Measurements from ENCODE around the gene LSG1. TPM values are rescaled to one million over a fixed set of nuclear protein-coding genes. Genes with fewer than 3 reads are reported as not detected.
"Not testable (repeated sequence)": the region's sequence is repeated elsewhere in the genome, so short reads cannot be mapped to it uniquely, and the experiment has no call there.

The LSG1 gene
- total RNA-seq, 1 donor from 2014 or later, result 45.5 TPM

GRCh38 chr3:194632226-194632808, 39.7 kb downstream of the LSG1 start:
- no peak for TF ChIP-seq CTCF (conservative IDR thresholded peaks at IDR 0.05)
- H3K27me3 Mint-ChIP-seq (ENCODE audit: low read depth), result no peaks in the 10 kb centered on the region
- H3K27ac Mint-ChIP-seq (ENCODE audit: unreplicated experiment), result no peak overlapping the region
- DNase-seq (ENCODE audit: low read depth, low spot score), result no peak
- H3K4me3 Mint-ChIP-seq, result peak overlapping the region; percentile 92
- H3K4me1 Mint-ChIP-seq, result peaks cover 19% of the 10 kb centered on the region
- H3K9me3 Mint-ChIP-seq, result peaks cover 3% of the 10 kb centered on the region
- H3K36me3 Mint-ChIP-seq (ENCODE audit: low read depth), result peaks cover 26% of the 10 kb centered on the region

- DNase-seq (ENCODE audit: low read depth, low spot score), result no peak
- no peak overlapping the region for H3K27ac Mint-ChIP-seq (ENCODE audit: unreplicated experiment)
- peaks cover 19% of the 10 kb centered on the region for H3K4me1 Mint-ChIP-seq
- no peak for TF ChIP-seq CTCF (conservative IDR thresholded peaks at IDR 0.05)
- H3K36me3 Mint-ChIP-seq (ENCODE audit: low read depth), result peaks cover 26% of the 10 kb centered on the region
- H3K27me3 Mint-ChIP-seq (ENCODE audit: low read depth), result no peaks in the 10 kb centered on the region
- peak overlapping the region; percentile 92 for H3K4me3 Mint-ChIP-seq
- H3K9me3 Mint-ChIP-seq, result peaks cover 3% of the 10 kb centered on the region
These were observed 40.3 kb downstream of the LSG1 start for GRCh38 chr3:194631696-194632095.

- not testable (repeated sequence) for DNase-seq (ENCODE audit: low read depth, low spot score); H3K27me3 Mint-ChIP-seq (ENCODE audit: low read depth); H3K4me3 Mint-ChIP-seq; H3K27ac Mint-ChIP-seq (ENCODE audit: unreplicated experiment); H3K9me3 Mint-ChIP-seq
- peaks cover 29% of the 10 kb centered on the region for H3K36me3 Mint-ChIP-seq (ENCODE audit: low read depth)
- H3K4me1 Mint-ChIP-seq, result peaks cover 19% of the 10 kb centered on the region
These were observed 41.3 kb downstream of the LSG1 start for GRCh38 chr3:194630681-194631080.

GRCh38 chr3:194624956-194625355, 47.0 kb downstream of the LSG1 start:
- Mint-ChIP-seq H3K27ac (ENCODE audit: unreplicated experiment) (no peak overlapping the region), H3K36me3 (ENCODE audit: low read depth) (peaks cover 18% of the 10 kb centered on the region), H3K4me3 (no peak overlapping the region), H3K4me1 (peaks cover 11% of the 10 kb centered on the region), H3K27me3 (ENCODE audit: low read depth) (no peaks in the 10 kb centered on the region), H3K9me3 (no peaks in the 10 kb centered on the region)
- DNase-seq (ENCODE audit: low read depth, low spot score), result no peak
- TF ChIP-seq CTCF (conservative IDR thresholded peaks at IDR 0.05), result no peak

GRCh38 chr3:194623449-194624290, 48.3 kb downstream of the LSG1 start:
- Mint-ChIP-seq H3K36me3 (ENCODE audit: low read depth) (peaks cover 16% of the 10 kb centered on the region), H3K9me3 (no peaks in the 10 kb centered on the region), H3K27me3 (ENCODE audit: low read depth) (no peaks in the 10 kb centered on the region), H3K4me1 (peaks cover 16% of the 10 kb centered on the region), H3K27ac (ENCODE audit: unreplicated experiment) (peak overlapping the region; percentile 20), H3K4me3 (no peak overlapping the region)
- DNase-seq (ENCODE audit: low read depth, low spot score), result no peak
- TF ChIP-seq CTCF (conservative IDR thresholded peaks at IDR 0.05), result no peak
